CD8-positive, alpha-beta memory T cell (primary cell): ENCODE data around the gene TMEM178A. TPM values are rescaled to one million over a fixed set of nuclear protein-coding genes. Genes with fewer than 3 reads are reported as not detected.
A peak's percentile ranks its signal among the peaks of the same experiment; 100 is the strongest.

Source experiments
- CTCF ChIA-PET: fragments of 350-600 bp; sonication (Branson Sonifier 250); formaldehyde crosslinking; loops from one replicate; lab custom pipeline; 2021; ENCODE audit warnings: antibody characterized with exemption; lab: Charles Lee
- POLR2A ChIA-PET: fragments of 350-600 bp; sonication (Branson Sonifier 250); formaldehyde crosslinking; loops from one replicate; lab custom pipeline; 2021; ENCODE audit warnings: antibody characterized with exemption; lab: Charles Lee
- DNase-seq, 5 donors: peaks; one replicate each; pipeline versions ENCODE4 v3.0.0 to v3.0.0-alpha.2; 2020 to 2022; ENCODE audit warnings: mixed read lengths in 1 of 5
- H3K27ac ChIP-seq: one replicate; pipeline ENCODE4 v1.7.0; 2013; ENCODE audit warnings: low read depth, mild to moderate bottlenecking, low read length, moderate library complexity
- H3K27me3 ChIP-seq: 2 replicates; pipeline ENCODE4 v1.7.0; 2013; ENCODE audit warnings: low read length, mild to moderate bottlenecking; ENCODE audit not compliant: insufficient read depth, poor library complexity, severe bottlenecking
- H3K36me3 ChIP-seq: 2 replicates; pipeline ENCODE4 v1.7.0; 2013; ENCODE audit warnings: mild to moderate bottlenecking, low read length, moderate library complexity; ENCODE audit not compliant: insufficient read depth
- H3K4me1 ChIP-seq: 2 replicates; pipeline ENCODE4 v1.7.0; 2013; ENCODE audit warnings: mild to moderate bottlenecking, low read length, moderate library complexity; ENCODE audit not compliant: insufficient read depth
- H3K4me3 ChIP-seq: 2 replicates; pipeline ENCODE4 v1.7.0; 2013; ENCODE audit warnings: mild to moderate bottlenecking, low read length
- H3K9me3 ChIP-seq: 2 replicates; pipeline ENCODE4 v1.7.0; 2013; ENCODE audit warnings: mild to moderate bottlenecking, low read length
- H3K27ac Mint-ChIP-seq, 8 donors: one replicate each; pipeline ENCODE4 v1.8.0; 2020 to 2021; ENCODE audit warnings: mixed read lengths in 8 of 8, mild to moderate bottlenecking in 6 of 8, inconsistent platforms in 3 of 8, moderate library complexity in 3 of 8
- H3K27me3 Mint-ChIP-seq, 2 donors: one replicate each; pipeline ENCODE4 v1.8.0; 2020 to 2021; ENCODE audit warnings: mixed read lengths in 2 of 2, mild to moderate bottlenecking in 1 of 2, moderate library complexity in 1 of 2
- H3K36me3 Mint-ChIP-seq, 3 donors: one replicate each; pipeline ENCODE4 v1.8.0; 2020 to 2021; ENCODE audit warnings: mixed read lengths in 3 of 3, inconsistent platforms in 1 of 3, mild to moderate bottlenecking in 1 of 3
- H3K4me1 Mint-ChIP-seq, 3 donors: one replicate each; pipeline ENCODE4 v1.8.0; 2020 to 2021; ENCODE audit warnings: mixed read lengths in 3 of 3, inconsistent platforms in 1 of 3, mild to moderate bottlenecking in 1 of 3
- H3K4me3 Mint-ChIP-seq, 7 donors: one replicate each; pipeline ENCODE4 v1.8.0; 2020 to 2021; ENCODE audit warnings: mixed read lengths in 7 of 7, mild to moderate bottlenecking in 6 of 7, moderate library complexity in 4 of 7, inconsistent platforms in 2 of 7
- H3K9me3 Mint-ChIP-seq, 5 donors: one replicate each; pipeline ENCODE4 v1.8.0; 2020 to 2022; ENCODE audit warnings: mixed read lengths in 5 of 5, mild to moderate bottlenecking in 3 of 5, moderate library complexity in 2 of 5, inconsistent platforms in 1 of 5
- polyA plus RNA-seq: library from polyadenylated mRNA; unstranded; fragments of 300-500 nt; fragmentation: Illumina TruSeq; gene quantifications from one replicate; pipeline ENCODE4 v1.2.3, GENCODE V29; 2021
- total RNA-seq, 2 experiments: library from RNA; stranded (reverse); gene quantifications; one replicate each; pipeline ENCODE4 v1.2.3, GENCODE V29; 2021

TMEM178A gene
- total and polyA plus RNA-seq, 3 experiments from 2014 or later: not detected

GRCh38 chr2:39671604-39672003 lies 5.9 kb downstream of the TMEM178A start:
- peaks cover 6 to 11% (median 8%) of the 10 kb centered on the region in 3 donors for H3K4me1 Mint-ChIP-seq
- H3K36me3 Mint-ChIP-seq: peaks cover 0 to 1% (median 0%) of the 10 kb centered on the region in 3 donors

GRCh38 chr2:39673018-39673417 lies 7.3 kb downstream of the TMEM178A start:
- CTCF ChIA-PET: no interaction called here

More at GRCh38 chr2:39671604-39672003, 5.9 kb downstream of the TMEM178A start:
- H3K27me3 ChIP-seq: peaks cover 17% of the 10 kb centered on the region
- no peak overlapping the region for H3K4me3 ChIP-seq
- ChIA-PET POLR2A (no interaction called here), CTCF (interaction anchor here (0.9 to 1.0 kb wide), 2 partner anchors 8 to 13 kb away, joined by 3 read pairs; no protein-coding TSS in a partner anchor)
- Mint-ChIP-seq H3K27ac (no peak overlapping the region), H3K9me3 (peaks cover 0 to 4% (median 3%) of the 10 kb centered on the region in 5 donors), H3K27me3 (peaks cover 19 to 68% of the 10 kb centered on the region in 2 donors), H3K4me3 (no peak overlapping the region)
- H3K27ac ChIP-seq: no peak overlapping the region
- H3K9me3 ChIP-seq: no peaks in the 10 kb centered on the region
- H3K4me1 ChIP-seq: no peaks in the 10 kb centered on the region
- DNase-seq: no peak
- H3K36me3 ChIP-seq: no peaks in the 10 kb centered on the region

GRCh38 chr2:39676342-39676741 lies 10.6 kb downstream of the TMEM178A start:
- CTCF ChIA-PET: no interaction called here
- H3K27me3 Mint-ChIP-seq: peaks cover 4 to 43% of the 10 kb centered on the region in 2 donors
- H3K9me3 Mint-ChIP-seq: peaks cover 0 to 5% (median 2%) of the 10 kb centered on the region in 5 donors

More at GRCh38 chr2:39673018-39673417, 7.3 kb downstream of the TMEM178A start:
- POLR2A ChIA-PET: no interaction called here
- no peak overlapping the region for H3K27ac ChIP-seq
- no peaks in the 10 kb centered on the region for H3K9me3 ChIP-seq
- Mint-ChIP-seq H3K4me3 (no peak overlapping the region), H3K27ac (no peak overlapping the region), H3K4me1 (no peaks in the 10 kb centered on the region), H3K36me3 (no peaks in the 10 kb centered on the region), H3K27me3 (peaks cover 9 to 59% of the 10 kb centered on the region in 2 donors), H3K9me3 (peaks cover 0 to 4% (median 1%) of the 10 kb centered on the region in 5 donors)
- H3K4me1 ChIP-seq: no peaks in the 10 kb centered on the region
- peaks cover 6% of the 10 kb centered on the region for H3K27me3 ChIP-seq
- H3K36me3 ChIP-seq: no peaks in the 10 kb centered on the region
- no peak for DNase-seq
- no peak overlapping the region for H3K4me3 ChIP-seq

GRCh38 chr2:39678170-39678569 lies 12.5 kb downstream of the TMEM178A start:
- Mint-ChIP-seq H3K27ac (no peak overlapping the region), H3K27me3 (peaks cover 4 to 35% of the 10 kb centered on the region in 2 donors), H3K9me3 (peaks cover 0 to 5% (median 2%) of the 10 kb centered on the region in 5 donors), H3K4me1 (no peaks in the 10 kb centered on the region), H3K36me3 (no peaks in the 10 kb centered on the region), H3K4me3 (no peak overlapping the region)
- POLR2A ChIA-PET: no interaction called here
- H3K9me3 ChIP-seq: no peaks in the 10 kb centered on the region
- H3K4me1 ChIP-seq: no peaks in the 10 kb centered on the region
- CTCF ChIA-PET: no interaction called here
- no peaks in the 10 kb centered on the region for H3K36me3 ChIP-seq
- H3K27ac ChIP-seq: no peak overlapping the region
- DNase-seq: no peak
- H3K4me3 ChIP-seq: no peak overlapping the region
- H3K27me3 ChIP-seq: no peaks in the 10 kb centered on the region

More at GRCh38 chr2:39676342-39676741, 10.6 kb downstream of the TMEM178A start:
- H3K4me3 Mint-ChIP-seq: no peak overlapping the region
- Histone ChIP-seq H3K27me3 (no peaks in the 10 kb centered on the region), H3K4me3 (no peak overlapping the region), H3K4me1 (no peaks in the 10 kb centered on the region), H3K27ac (no peak overlapping the region), H3K9me3 (no peaks in the 10 kb centered on the region), H3K36me3 (no peaks in the 10 kb centered on the region)
- H3K36me3 Mint-ChIP-seq: no peaks in the 10 kb centered on the region
- H3K27ac Mint-ChIP-seq: no peak overlapping the region
- H3K4me1 Mint-ChIP-seq: no peaks in the 10 kb centered on the region
- POLR2A ChIA-PET: no interaction called here
- DNase-seq: no peak

- Mint-ChIP-seq H3K9me3 (peaks cover 0 to 5% (median 2%) of the 10 kb centered on the region in 5 donors), H3K27me3 (peaks cover 7 to 35% of the 10 kb centered on the region in 2 donors), H3K27ac (no peak overlapping the region), H3K4me1 (no peaks in the 10 kb centered on the region), H3K36me3 (no peaks in the 10 kb centered on the region), H3K4me3 (no peak overlapping the region)
- no peak overlapping the region for H3K4me3 ChIP-seq
- no peaks in the 10 kb centered on the region for H3K27me3 ChIP-seq
- ChIA-PET CTCF (no interaction called here), POLR2A (no interaction called here)
- H3K27ac ChIP-seq: no peak overlapping the region
- no peak for DNase-seq
- no peaks in the 10 kb centered on the region for H3K4me1 ChIP-seq
- H3K36me3 ChIP-seq: no peaks in the 10 kb centered on the region
- no peaks in the 10 kb centered on the region for H3K9me3 ChIP-seq
These were observed 14.1 kb downstream of the TMEM178A start for GRCh38 chr2:39679805-39680204.

- peaks cover 0 to 5% (median 0%) of the 10 kb centered on the region in 5 donors for H3K9me3 Mint-ChIP-seq
- ChIA-PET CTCF (no interaction called here), POLR2A (no interaction called here)
- no peaks in the 10 kb centered on the region for H3K27me3 ChIP-seq
- peaks cover 12 to 40% of the 10 kb centered on the region in 2 donors for H3K27me3 Mint-ChIP-seq
- H3K4me1 Mint-ChIP-seq: no peaks in the 10 kb centered on the region
- no peak overlapping the region for H3K4me3 Mint-ChIP-seq
- no peaks in the 10 kb centered on the region for H3K4me1 ChIP-seq
- no peaks in the 10 kb centered on the region for H3K36me3 ChIP-seq
- H3K27ac ChIP-seq: no peak overlapping the region
- H3K9me3 ChIP-seq: no peaks in the 10 kb centered on the region
- H3K4me3 ChIP-seq: no peak overlapping the region
- DNase-seq: no peak
- H3K36me3 Mint-ChIP-seq: no peaks in the 10 kb centered on the region
- no peak overlapping the region for H3K27ac Mint-ChIP-seq
These were observed 16.5 kb downstream of the TMEM178A start for GRCh38 chr2:39682066-39682692.

- no peaks in the 10 kb centered on the region for H3K36me3 ChIP-seq
- ChIA-PET POLR2A (no interaction called here), CTCF (no interaction called here)
- no peaks in the 10 kb centered on the region for H3K36me3 Mint-ChIP-seq
- no peaks in the 10 kb centered on the region for H3K4me1 ChIP-seq
- H3K4me3 ChIP-seq: no peak overlapping the region
- peaks cover 9 to 44% of the 10 kb centered on the region in 2 donors for H3K27me3 Mint-ChIP-seq
- no peak overlapping the region for H3K4me3 Mint-ChIP-seq
- no peaks in the 10 kb centered on the region for H3K27me3 ChIP-seq
- no peak for DNase-seq
- no peaks in the 10 kb centered on the region for H3K4me1 Mint-ChIP-seq
- H3K27ac ChIP-seq: no peak overlapping the region
- H3K27ac Mint-ChIP-seq: no peak overlapping the region
- peaks cover 0 to 4% (median 0%) of the 10 kb centered on the region in 5 donors for H3K9me3 Mint-ChIP-seq
- no peaks in the 10 kb centered on the region for H3K9me3 ChIP-seq
These were observed 17.4 kb downstream of the TMEM178A start for GRCh38 chr2:39683022-39683699.

- no peak overlapping the region for H3K4me3 ChIP-seq
- no peaks in the 10 kb centered on the region for H3K27me3 ChIP-seq
- peaks cover 8 to 53% of the 10 kb centered on the region in 2 donors for H3K27me3 Mint-ChIP-seq
- DNase-seq: no peak
- ChIA-PET CTCF (no interaction called here), POLR2A (no interaction called here)
- H3K27ac Mint-ChIP-seq: peak overlapping the region in 1 of 8 donors; percentile 56
- no peaks in the 10 kb centered on the region for H3K36me3 Mint-ChIP-seq
- H3K4me1 ChIP-seq: no peaks in the 10 kb centered on the region
- no peaks in the 10 kb centered on the region for H3K4me1 Mint-ChIP-seq
- H3K27ac ChIP-seq: no peak overlapping the region
- no peaks in the 10 kb centered on the region for H3K36me3 ChIP-seq
- no peaks in the 10 kb centered on the region for H3K9me3 Mint-ChIP-seq
- no peak overlapping the region for H3K4me3 Mint-ChIP-seq
- H3K9me3 ChIP-seq: no peaks in the 10 kb centered on the region
These were observed 18.7 kb downstream of the TMEM178A start for GRCh38 chr2:39684464-39684863.
